GM18868 (cell line): ENCODE results near the gene SDF2L1.
A peak's percentile ranks its signal among the peaks of the same experiment; 100 is the strongest.

Experiments
- ATAC-seq: cut with Tn5 transposase; IDR thresholded peaks from one replicate; pipeline ENCODE4 v1.9.1; 2021; ENCODE audit warnings: mild to moderate bottlenecking, moderate library complexity; ENCODE audit not compliant: unreplicated experiment

Gene SDF2L1

GRCh38 chr22:21622011-21622918 is 19.8 kb upstream of the SDF2L1 start:
- no peak for ATAC-seq

- ATAC-seq = no peak
These were observed 19.0 kb upstream of the SDF2L1 start for GRCh38 chr22:21622919-21623647.

- no peak for ATAC-seq
These were observed 18.5 kb upstream of the SDF2L1 start for GRCh38 chr22:21623648-21623970.

- no peak for ATAC-seq
These were observed 17.8 kb upstream of the SDF2L1 start for GRCh38 chr22:21624120-21624879.

- no peak for ATAC-seq
These were observed 17.0 kb upstream of the SDF2L1 start for GRCh38 chr22:21624880-21625791.

- no peak for ATAC-seq
These were observed 15.9 kb upstream of the SDF2L1 start for GRCh38 chr22:21626073-21626734.

GRCh38 chr22:21626735-21627469 is 15.2 kb upstream of the SDF2L1 start:
- no peak for ATAC-seq

- ATAC-seq = no peak
These were observed 13.5 kb upstream of the SDF2L1 start for GRCh38 chr22:21628386-21629254.

GRCh38 chr22:21629255-21630149 is 12.6 kb upstream of the SDF2L1 start, which contains the start of gene YDJC:
YDJC (minus strand) TSS chr22:21630022; CDS start chr22:21630014, 8 bp downstream.
- peak; percentile 79 for ATAC-seq

- ATAC-seq = no peak
These were observed 11.1 kb upstream of the SDF2L1 start for GRCh38 chr22:21631025-21631424.

- ATAC-seq = no peak
These were observed 9.7 kb upstream of the SDF2L1 start, which contains the start of gene CCDC116 for GRCh38 chr22:21632237-21632895. CCDC116 (plus strand) TSS chr22:21632760; CDS start chr22:21633182, 422 bp downstream.

GRCh38 chr22:21632931-21633330 is 9.2 kb upstream of the SDF2L1 start:
- no peak for ATAC-seq

GRCh38 chr22:21633481-21633880 is 8.6 kb upstream of the SDF2L1 start:
- ATAC-seq = no peak

- ATAC-seq = no peak
These were observed 8.0 kb upstream of the SDF2L1 start for GRCh38 chr22:21634081-21634480.

GRCh38 chr22:21634844-21635243 is 7.3 kb upstream of the SDF2L1 start:
- ATAC-seq = no peak

- no peak for ATAC-seq
These were observed 6.2 kb upstream of the SDF2L1 start for GRCh38 chr22:21635771-21636510.
